ENCODE data around the gene PCDHAC2. TPM values are rescaled to one million over a fixed set of nuclear protein-coding genes. Genes with fewer than 3 reads are reported as not detected.

Gene PCDHAC2
- polyA plus RNA-seq, 1 of the 3 experiments (the other 2 are of a cell fraction) = 0.39 TPM

DNA sequence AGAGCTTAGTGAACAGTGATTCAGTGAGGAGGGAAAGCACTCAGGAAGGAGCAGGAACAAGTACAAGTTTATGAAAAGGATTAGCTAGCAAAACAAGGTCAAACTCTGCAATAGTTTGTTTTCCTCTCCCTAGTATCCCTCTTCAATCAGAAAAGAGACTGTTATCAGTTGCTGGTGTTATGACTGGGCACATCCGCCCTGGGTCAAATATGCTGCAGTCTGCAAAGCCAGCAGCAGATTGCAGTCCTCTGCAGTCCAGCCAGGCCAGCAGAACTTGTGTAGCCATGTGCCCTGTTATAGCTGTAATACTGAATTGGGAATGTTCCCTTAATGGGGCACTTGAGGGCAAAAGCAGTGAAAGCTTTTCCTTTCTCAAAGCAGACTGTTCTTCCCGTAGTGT is 12.0 kb downstream of the PCDHAC2 start:
- no peaks in the 10 kb centered on the region for H3F3A ChIP-seq (replicated peaks; ENCODE audit: insufficient read depth)
- H3K27ac ChIP-seq (ENCODE audit: low read depth in 2 of 2, low read length in 1 of 2) = peak overlapping the region in 1 of 2 experiments; percentile 98; a peak in 2 of 4 replicates
- peak; percentile 50 for DNase-seq
- no peak overlapping the region for H2AFZ ChIP-seq (ENCODE audit: low read depth)
- no peak overlapping the region for H3K9ac ChIP-seq
- no peaks in the 10 kb centered on the region for H4K20me1 ChIP-seq (ENCODE audit: insufficient read depth)
- no peaks in the 10 kb centered on the region for H3K27me3 ChIP-seq (ENCODE audit: insufficient read depth)
- WGBS (ENCODE audit: low lambda C conversion rate) = 31% methylated on average over 2 of the region's 2 CpGs
- H3K9me2 ChIP-seq = no peaks in the 10 kb centered on the region
- no peaks in the 10 kb centered on the region for H3K9me3 ChIP-seq
- CTCF ChIA-PET = interaction anchor here (0.6 to 3.7 kb wide), 6 partner anchors 11 to 137 kb away, joined by 3 to 20 read pairs (median 6); partner anchors contain the start of genes PCDHA8 and PCDHAC1
- no peak overlapping the region for H3K4me2 ChIP-seq
- POLR2A ChIA-PET = interaction anchor here (0.9 to 4.2 kb wide), 4 partner anchors 12 to 52 kb away, joined by 3 to 23 read pairs (median 4); partner anchors contain the start of genes PCDHAC1 and PCDHAC2
- peaks cover 0 to 2% of the 10 kb centered on the region in 2 experiments for H3K36me3 ChIP-seq (replicated peaks in 1 of 2; ENCODE audit: control insufficient read depth in 1 of 2, insufficient read depth in 2 of 2, low read length in 1 of 2)
- H3K4me3 ChIP-seq (ENCODE audit: low read depth in 2 of 2, low read length in 1 of 2) = no peak overlapping the region
- no peak for TF ChIP-seq POLR2AphosphoS5 (IDR thresholded peaks at IDR 0.05; ENCODE audit: low read depth, low read length)
- TF ChIP-seq TCF12 (IDR thresholded peaks at IDR 0.05) = peak; percentile 10; the same call in 1 of the 2 replicates
- TF ChIP-seq CHD2 (IDR thresholded peaks at IDR 0.05; ENCODE audit: low read length, partially characterized antibody) = peak; percentile 49
- TF ChIP-seq, protein P1, sequence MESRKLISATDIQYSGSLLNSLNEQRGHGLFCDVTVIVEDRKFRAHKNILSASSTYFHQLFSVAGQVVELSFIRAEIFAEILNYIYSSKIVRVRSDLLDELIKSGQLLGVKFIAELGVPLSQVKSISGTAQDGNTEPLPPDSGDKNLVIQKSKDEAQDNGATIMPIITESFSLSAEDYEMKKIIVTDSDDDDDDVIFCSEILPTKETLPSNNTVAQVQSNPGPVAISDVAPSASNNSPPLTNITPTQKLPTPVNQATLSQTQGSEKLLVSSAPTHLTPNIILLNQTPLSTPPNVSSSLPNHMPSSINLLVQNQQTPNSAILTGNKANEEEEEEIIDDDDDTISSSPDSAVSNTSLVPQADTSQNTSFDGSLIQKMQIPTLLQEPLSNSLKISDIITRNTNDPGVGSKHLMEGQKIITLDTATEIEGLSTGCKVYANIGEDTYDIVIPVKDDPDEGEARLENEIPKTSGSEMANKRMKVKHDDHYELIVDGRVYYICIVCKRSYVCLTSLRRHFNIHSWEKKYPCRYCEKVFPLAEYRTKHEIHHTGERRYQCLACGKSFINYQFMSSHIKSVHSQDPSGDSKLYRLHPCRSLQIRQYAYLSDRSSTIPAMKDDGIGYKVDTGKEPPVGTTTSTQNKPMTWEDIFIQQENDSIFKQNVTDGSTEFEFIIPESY (IDR thresholded peaks at IDR 0.05; ENCODE audit: borderline replicate concordance, low read depth) = no peak
- peak; percentile 74; the same call in 1 of the 2 replicates for TF ChIP-seq RCOR1 (IDR thresholded peaks at IDR 0.05; ENCODE audit: low read length)
- peak; percentile 48 for TF ChIP-seq RAD21 (IDR thresholded peaks at IDR 0.05; ENCODE audit: low read length)
- TF ChIP-seq EP300 (IDR thresholded peaks at IDR 0.05; ENCODE audit: borderline replicate concordance in 1 of 2, low read depth in 1 of 2, low read length in 1 of 2) = peak in 1 of 2 experiments; percentile 54; a peak in 1 of 4 replicates
- TF ChIP-seq, protein P2, sequence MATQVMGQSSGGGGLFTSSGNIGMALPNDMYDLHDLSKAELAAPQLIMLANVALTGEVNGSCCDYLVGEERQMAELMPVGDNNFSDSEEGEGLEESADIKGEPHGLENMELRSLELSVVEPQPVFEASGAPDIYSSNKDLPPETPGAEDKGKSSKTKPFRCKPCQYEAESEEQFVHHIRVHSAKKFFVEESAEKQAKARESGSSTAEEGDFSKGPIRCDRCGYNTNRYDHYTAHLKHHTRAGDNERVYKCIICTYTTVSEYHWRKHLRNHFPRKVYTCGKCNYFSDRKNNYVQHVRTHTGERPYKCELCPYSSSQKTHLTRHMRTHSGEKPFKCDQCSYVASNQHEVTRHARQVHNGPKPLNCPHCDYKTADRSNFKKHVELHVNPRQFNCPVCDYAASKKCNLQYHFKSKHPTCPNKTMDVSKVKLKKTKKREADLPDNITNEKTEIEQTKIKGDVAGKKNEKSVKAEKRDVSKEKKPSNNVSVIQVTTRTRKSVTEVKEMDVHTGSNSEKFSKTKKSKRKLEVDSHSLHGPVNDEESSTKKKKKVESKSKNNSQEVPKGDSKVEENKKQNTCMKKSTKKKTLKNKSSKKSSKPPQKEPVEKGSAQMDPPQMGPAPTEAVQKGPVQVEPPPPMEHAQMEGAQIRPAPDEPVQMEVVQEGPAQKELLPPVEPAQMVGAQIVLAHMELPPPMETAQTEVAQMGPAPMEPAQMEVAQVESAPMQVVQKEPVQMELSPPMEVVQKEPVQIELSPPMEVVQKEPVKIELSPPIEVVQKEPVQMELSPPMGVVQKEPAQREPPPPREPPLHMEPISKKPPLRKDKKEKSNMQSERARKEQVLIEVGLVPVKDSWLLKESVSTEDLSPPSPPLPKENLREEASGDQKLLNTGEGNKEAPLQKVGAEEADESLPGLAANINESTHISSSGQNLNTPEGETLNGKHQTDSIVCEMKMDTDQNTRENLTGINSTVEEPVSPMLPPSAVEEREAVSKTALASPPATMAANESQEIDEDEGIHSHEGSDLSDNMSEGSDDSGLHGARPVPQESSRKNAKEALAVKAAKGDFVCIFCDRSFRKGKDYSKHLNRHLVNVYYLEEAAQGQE (IDR thresholded peaks at IDR 0.05; ENCODE audit: low read depth, low read length) = no peak
- TF ChIP-seq GATA2 (CRISPR knock-in tag; IDR thresholded peaks at IDR 0.05) = peak; percentile 78
- TF ChIP-seq, protein P3, sequence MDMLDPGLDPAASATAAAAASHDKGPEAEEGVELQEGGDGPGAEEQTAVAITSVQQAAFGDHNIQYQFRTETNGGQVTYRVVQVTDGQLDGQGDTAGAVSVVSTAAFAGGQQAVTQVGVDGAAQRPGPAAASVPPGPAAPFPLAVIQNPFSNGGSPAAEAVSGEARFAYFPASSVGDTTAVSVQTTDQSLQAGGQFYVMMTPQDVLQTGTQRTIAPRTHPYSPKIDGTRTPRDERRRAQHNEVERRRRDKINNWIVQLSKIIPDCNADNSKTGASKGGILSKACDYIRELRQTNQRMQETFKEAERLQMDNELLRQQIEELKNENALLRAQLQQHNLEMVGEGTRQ (IDR thresholded peaks at IDR 0.05; ENCODE audit: borderline replicate concordance, low read depth, low read length) = no peak
- TF ChIP-seq MXI1 (IDR thresholded peaks at IDR 0.05; ENCODE audit: low read depth, low read length) = peak; percentile 79
- H3K79me2 ChIP-seq (ENCODE audit: insufficient read depth) = no peaks in the 10 kb centered on the region
- H3K4me1 ChIP-seq (ENCODE audit: control insufficient read depth in 1 of 2, insufficient read depth in 2 of 2, low read depth in 1 of 2, low read length in 1 of 2) = peaks cover 9 to 41% of the 10 kb centered on the region in 2 experiments; a peak in 3 of 4 replicates
